Tibial artery (tissue), 4 donors: ENCODE data around the gene VAV3.

ENCODE experiments used
- DNase-seq, 2 donors: peaks; one replicate each; pipeline ENCODE4 v3.0.0-alpha.2; 2019
- H3K27ac ChIP-seq, 2 donors: fragments of 200-600 bp; sonication (generic) in 1 of 2; 1 replicate in 1 of 2; 2 replicates in 1 of 2; pipeline ENCODE4 v1.5.1; 2018 to 2019; ENCODE audit warnings: mild to moderate bottlenecking in 1 of 2
- H3K27me3 ChIP-seq, 2 donors: fragments of 200-600 bp; sonication (generic) in 1 of 2; one replicate each; pipeline versions ENCODE4 v1.5.1 to v1.6.0; 2016 to 2019
- H3K36me3 ChIP-seq, 3 donors: fragments of 200-600 bp; sonication (generic) in 2 of 3; one replicate each; pipeline ENCODE4 v1.5.1; 2016 to 2019; ENCODE audit warnings: mild to moderate bottlenecking in 2 of 3
- H3K4me1 ChIP-seq, 4 donors: fragments of 200-600 bp; sonication (generic) in 2 of 4; 1 replicate in 3 of 4; 2 replicates in 1 of 4; pipeline ENCODE4 v1.5.1; 2016 to 2019
- H3K4me3 ChIP-seq, 2 donors: fragments of 200-600 bp; sonication (generic) in 1 of 2; 1 replicate in 1 of 2; 2 replicates in 1 of 2; pipeline ENCODE4 v1.5.1; 2018 to 2019; ENCODE audit warnings: mild to moderate bottlenecking in 2 of 2
- H3K9me3 ChIP-seq, 3 donors: fragments of 200-600 bp; sonication (generic) in 1 of 3; one replicate each; pipeline ENCODE4 v1.5.1; 2016 to 2019
- CTCF ChIP-seq, 2 experiments: fragments of 200-600 bp in 1 of 2; fragments of 450-650 bp in 1 of 2; IDR thresholded peaks; one replicate each; pipeline ENCODE4 v1.5.1; 2017 to 2019; ENCODE audit warnings: antibody characterized with exemption in 2 of 2, mild to moderate bottlenecking in 1 of 2, moderate library complexity in 1 of 2
- intact Hi-C: fragments of 100-400 bp; cut with DNase I; formaldehyde crosslinking; loops from one replicate; pipeline ENCODE4 v1.15.0; 2023; ENCODE audit warnings: low total_unique reads

VAV3 gene

GRCh38 chr1:107993920-107994319, 28.9 kb upstream of the VAV3 start:
- no peak overlapping the region for H3K4me3 ChIP-seq
- H3K4me1 ChIP-seq, result no peaks in the 10 kb centered on the region
- DNase-seq, result no peak
- intact Hi-C loops, result no loop called here
- TF ChIP-seq CTCF (IDR thresholded peaks at IDR 0.05), result no peak
- no peaks in the 10 kb centered on the region for H3K36me3 ChIP-seq
- H3K9me3 ChIP-seq, result no peaks in the 10 kb centered on the region
- no peaks in the 10 kb centered on the region for H3K27me3 ChIP-seq
- H3K27ac ChIP-seq, result no peak overlapping the region

- Histone ChIP-seq H3K9me3 (no peaks in the 10 kb centered on the region), H3K27me3 (no peaks in the 10 kb centered on the region), H3K36me3 (no peaks in the 10 kb centered on the region), H3K4me1 (no peaks in the 10 kb centered on the region), H3K4me3 (no peak overlapping the region), H3K27ac (no peak overlapping the region)
- no peak for TF ChIP-seq CTCF (IDR thresholded peaks at IDR 0.05)
- no peak for DNase-seq
- intact Hi-C loops, result no loop called here
These were observed 27.4 kb upstream of the VAV3 start for GRCh38 chr1:107992347-107992746.

- intact Hi-C loops, result no loop called here
- H3K4me3 ChIP-seq, result no peak overlapping the region
- TF ChIP-seq CTCF (IDR thresholded peaks at IDR 0.05), result no peak
- H3K36me3 ChIP-seq, result no peaks in the 10 kb centered on the region
- no peaks in the 10 kb centered on the region for H3K27me3 ChIP-seq
- DNase-seq, result no peak
- no peak overlapping the region for H3K27ac ChIP-seq
- H3K9me3 ChIP-seq, result no peaks in the 10 kb centered on the region
- no peaks in the 10 kb centered on the region for H3K4me1 ChIP-seq
These were observed 26.5 kb upstream of the VAV3 start for GRCh38 chr1:107991371-107992066.

- H3K27me3 ChIP-seq, result no peaks in the 10 kb centered on the region
- no peak for DNase-seq
- intact Hi-C loops, result no loop called here
- no peaks in the 10 kb centered on the region for H3K4me1 ChIP-seq
- no peaks in the 10 kb centered on the region for H3K9me3 ChIP-seq
- H3K36me3 ChIP-seq, result no peaks in the 10 kb centered on the region
- no peak for TF ChIP-seq CTCF (IDR thresholded peaks at IDR 0.05)
- no peak overlapping the region for H3K27ac ChIP-seq
- H3K4me3 ChIP-seq, result no peak overlapping the region
These were observed 25.6 kb upstream of the VAV3 start for GRCh38 chr1:107990606-107991005.

GRCh38 chr1:107981277-107981676, 16.3 kb upstream of the VAV3 start:
- no peak overlapping the region for H3K4me3 ChIP-seq
- H3K4me1 ChIP-seq, result no peaks in the 10 kb centered on the region
- intact Hi-C loops, result no loop called here
- no peaks in the 10 kb centered on the region for H3K9me3 ChIP-seq
- H3K36me3 ChIP-seq, result no peaks in the 10 kb centered on the region
- TF ChIP-seq CTCF (IDR thresholded peaks at IDR 0.05), result no peak
- no peak overlapping the region for H3K27ac ChIP-seq
- H3K27me3 ChIP-seq, result no peaks in the 10 kb centered on the region
- DNase-seq, result no peak

GRCh38 chr1:107979926-107980325, 14.9 kb upstream of the VAV3 start:
- Histone ChIP-seq H3K27me3 (no peaks in the 10 kb centered on the region), H3K36me3 (no peaks in the 10 kb centered on the region), H3K4me1 (no peaks in the 10 kb centered on the region), H3K27ac (no peak overlapping the region), H3K4me3 (no peak overlapping the region), H3K9me3 (no peaks in the 10 kb centered on the region)
- DNase-seq, result no peak
- intact Hi-C loops, result no loop called here
- TF ChIP-seq CTCF (IDR thresholded peaks at IDR 0.05), result no peak
